ENCODE results near the gene LOXHD1.

The LOXHD1 gene

GRCh38 chr18:46632401-46633071 is 24.5 kb downstream of the LOXHD1 start:
- Histone ChIP-seq H3K36me3 (ENCODE audit: control insufficient read depth, insufficient read depth, low read length) (no peaks in the 10 kb centered on the region), H3K9me3 (ENCODE audit: control insufficient read depth, low read length) (no peaks in the 10 kb centered on the region), H3K4me2 (ENCODE audit: low read length) (no peak overlapping the region), H3K4me1 (no peaks in the 10 kb centered on the region), H3K4me3 (ENCODE audit: low read depth, low read length) (no peak overlapping the region), H3K27ac (no peak overlapping the region), H3K9ac (no peak overlapping the region), H2AFZ (no peak overlapping the region), H3K79me2 (no peaks in the 10 kb centered on the region), H3K27me3 (ENCODE audit: control insufficient read depth, insufficient read depth, low read length) (no peaks in the 10 kb centered on the region)
- no peak for TF ChIP-seq CTCF (IDR thresholded peaks at IDR 0.05)

GRCh38 chr18:46630991-46631390 is 26.0 kb downstream of the LOXHD1 start:
- no peaks in the 10 kb centered on the region for H3K27me3 ChIP-seq (ENCODE audit: control insufficient read depth, insufficient read depth, low read length)
- H3K4me2 ChIP-seq (ENCODE audit: low read length): no peak overlapping the region

GRCh38 chr18:46630160-46630559 is 26.9 kb downstream of the LOXHD1 start:
- Histone ChIP-seq H3K9ac (no peak overlapping the region), H3K9me3 (ENCODE audit: control insufficient read depth, low read length) (no peaks in the 10 kb centered on the region), H3K79me2 (no peaks in the 10 kb centered on the region), H3K4me2 (ENCODE audit: low read length) (no peak overlapping the region), H2AFZ (no peak overlapping the region), H3K4me3 (ENCODE audit: low read depth, low read length) (no peak overlapping the region), H3K27me3 (ENCODE audit: control insufficient read depth, insufficient read depth, low read length) (no peaks in the 10 kb centered on the region), H3K4me1 (no peaks in the 10 kb centered on the region), H3K27ac (no peak overlapping the region), H3K36me3 (ENCODE audit: control insufficient read depth, insufficient read depth, low read length) (no peaks in the 10 kb centered on the region)
- TF ChIP-seq CTCF (IDR thresholded peaks at IDR 0.05): no peak

More at GRCh38 chr18:46630991-46631390, 26.0 kb downstream of the LOXHD1 start:
- Histone ChIP-seq H3K4me3 (ENCODE audit: low read depth, low read length) (no peak overlapping the region), H3K4me1 (no peaks in the 10 kb centered on the region), H3K9ac (no peak overlapping the region), H3K36me3 (ENCODE audit: control insufficient read depth, insufficient read depth, low read length) (no peaks in the 10 kb centered on the region), H2AFZ (no peak overlapping the region), H3K27ac (no peak overlapping the region), H3K9me3 (ENCODE audit: control insufficient read depth, low read length) (no peaks in the 10 kb centered on the region), H3K79me2 (no peaks in the 10 kb centered on the region)
- no peak for TF ChIP-seq CTCF (IDR thresholded peaks at IDR 0.05)

GRCh38 chr18:46629361-46629760 is 27.7 kb downstream of the LOXHD1 start:
- Histone ChIP-seq H3K9me3 (ENCODE audit: control insufficient read depth, low read length) (no peaks in the 10 kb centered on the region), H3K4me2 (ENCODE audit: low read length) (no peak overlapping the region), H3K9ac (no peak overlapping the region), H3K4me3 (ENCODE audit: low read depth, low read length) (no peak overlapping the region), H3K4me1 (no peaks in the 10 kb centered on the region), H3K27ac (no peak overlapping the region), H2AFZ (no peak overlapping the region), H3K79me2 (no peaks in the 10 kb centered on the region), H3K36me3 (ENCODE audit: control insufficient read depth, insufficient read depth, low read length) (no peaks in the 10 kb centered on the region), H3K27me3 (ENCODE audit: control insufficient read depth, insufficient read depth, low read length) (no peaks in the 10 kb centered on the region)
- no peak for TF ChIP-seq CTCF (IDR thresholded peaks at IDR 0.05)

GRCh38 chr18:46628206-46628605 is 28.8 kb downstream of the LOXHD1 start:
- no peaks in the 10 kb centered on the region for H3K36me3 ChIP-seq (ENCODE audit: control insufficient read depth, insufficient read depth, low read length)
- H3K9me3 ChIP-seq (ENCODE audit: control insufficient read depth, low read length): no peaks in the 10 kb centered on the region
- no peak overlapping the region for H3K9ac ChIP-seq
- no peak overlapping the region for H2AFZ ChIP-seq
- no peak overlapping the region for H3K27ac ChIP-seq
- H3K4me1 ChIP-seq: no peaks in the 10 kb centered on the region
- H3K79me2 ChIP-seq: no peaks in the 10 kb centered on the region
- no peak for TF ChIP-seq CTCF (IDR thresholded peaks at IDR 0.05)
- no peaks in the 10 kb centered on the region for H3K27me3 ChIP-seq (ENCODE audit: control insufficient read depth, insufficient read depth, low read length)
- no peak overlapping the region for H3K4me3 ChIP-seq (ENCODE audit: low read depth, low read length)
- H3K4me2 ChIP-seq (ENCODE audit: low read length): no peak overlapping the region
